GM12878 (cell line): ENCODE measurements around the gene UBL4B. TPM values are rescaled to one million over a fixed set of nuclear protein-coding genes. Genes with fewer than 3 reads are reported as not detected.

ENCODE experiments used
- ATAC-seq: fragments of 200-7000 bp; cut with Tn5 transposase; 3 replicates; pipeline ENCODE4 v1.9.1; 2020; ENCODE audit warnings: mild to moderate bottlenecking, moderate library complexity
- BruUV-seq: library from RNA; stranded (reverse); fragments of 400-500 nt; replicated peaks from 2 replicates; lab custom pipeline; 2021; lab: Mats Ljungman, UMichigan
- CTCF ChIA-PET: fragments of 300-600 bp; sonication (Branson Sonifier 250); formaldehyde crosslinking; extraction: SDS; loops from one replicate; lab custom pipeline; 2021; ENCODE audit warnings: inconsistent platforms; lab: Yijun Ruan, JAX
- POLR2A ChIA-PET: fragments of 350-600 bp; formaldehyde crosslinking; extraction: SDS; loops from one replicate; lab custom pipeline; 2021; ENCODE audit warnings: inconsistent platforms; lab: Charles Lee
- RAD21 ChIA-PET: fragments of 300-600 bp; sonication (Branson Sonifier 250); formaldehyde crosslinking; loops from one replicate; lab custom pipeline; 2023; ENCODE audit warnings: antibody characterized with exemption; ENCODE audit not compliant: unreplicated experiment; lab: Charles Lee
- SMC1A ChIA-PET: fragments of 300-600 bp; sonication (Branson Sonifier 250); formaldehyde crosslinking; loops from one replicate; lab custom pipeline; 2023; ENCODE audit not compliant: unreplicated experiment, uncharacterized antibody; lab: Charles Lee
- DNase-seq: peaks from one replicate; pipeline ENCODE4 v3.0.0-alpha.2; 2011; ENCODE audit warnings: low read depth, low spot score
- FAIRE-seq: peaks from 3 replicates; lab custom pipeline; 2011; peaks lifted over from hg19 to GRCh38; lab: Jason Lieb, UNC
- H2AFZ ChIP-seq: 2 replicates; pipeline ENCODE4 v1.6.0; 2011; ENCODE audit warnings: low read depth, low read length, control low read depth; ENCODE audit not compliant: control insufficient read depth
- H3K27ac ChIP-seq: 2 replicates; pipeline ENCODE4 v1.5.1; 2011; ENCODE audit warnings: control low read depth; ENCODE audit not compliant: control insufficient read depth, insufficient read depth
- H3K27me3 ChIP-seq, 2 experiments: replicated peaks in 1 of 2; 2 replicates each; pipeline versions ENCODE4 v1.6.0 to v1.6.1; 2011; ENCODE audit warnings: low read length in 1 of 2; ENCODE audit not compliant: control insufficient read depth in 2 of 2, insufficient read depth in 2 of 2
- H3K36me3 ChIP-seq, 2 experiments: 2 replicates each; pipeline ENCODE4 v1.5.1; 2011; ENCODE audit warnings: low read length in 1 of 2; ENCODE audit not compliant: control insufficient read depth in 2 of 2, insufficient read depth in 2 of 2
- H3K4me1 ChIP-seq: 2 replicates; pipeline ENCODE4 v1.6.1; 2011; ENCODE audit warnings: mild to moderate bottlenecking, low read length, moderate library complexity, mixed read lengths; ENCODE audit not compliant: control insufficient read depth, insufficient read depth
- H3K4me2 ChIP-seq: 2 replicates; pipeline ENCODE4 v1.6.0; 2011; ENCODE audit warnings: control low read depth; ENCODE audit not compliant: control insufficient read depth, insufficient read depth
- H3K4me3 ChIP-seq: fragments of 200-600 bp; sonication (generic); 2 replicates; pipeline ENCODE4 v1.5.1; 2016
- H3K79me2 ChIP-seq: 2 replicates; pipeline ENCODE4 v1.6.0; 2011; ENCODE audit warnings: low read length; ENCODE audit not compliant: control insufficient read depth, insufficient read depth
- H3K9ac ChIP-seq: 2 replicates; pipeline ENCODE4 v1.8.0; 2011; ENCODE audit warnings: low read length, control low read depth, mixed read lengths; ENCODE audit not compliant: control insufficient read depth, insufficient read depth
- H3K9me3 ChIP-seq: replicated peaks from 3 replicates; pipeline ENCODE4 v1.5.1; 2011; ENCODE audit warnings: mild to moderate bottlenecking, low read length; ENCODE audit not compliant: control insufficient read depth, insufficient read depth
- H4K20me1 ChIP-seq: 2 replicates; pipeline ENCODE4 v1.6.0; 2011; ENCODE audit not compliant: control insufficient read depth, insufficient read depth
- CREB1 ChIP-seq: IDR thresholded peaks from 2 replicates; pipeline ENCODE4 v1.6.1; 2012; ENCODE audit warnings: low read depth, mild to moderate bottlenecking, inconsistent platforms
- KDM1A ChIP-seq: fragments of 200-600 bp; sonication (generic); IDR thresholded peaks from 2 replicates; pipeline ENCODE4 v1.6.1; 2016; ENCODE audit warnings: borderline replicate concordance
- LARP7 ChIP-seq: fragments of 450-650 bp; IDR thresholded peaks from 2 replicates; pipeline ENCODE4 v1.6.1; 2017; ENCODE audit warnings: mild to moderate bottlenecking
- MTA2 ChIP-seq: fragments of 450-650 bp; IDR thresholded peaks from 2 replicates; pipeline ENCODE4 v1.6.1; 2016; ENCODE audit warnings: low read depth, mild to moderate bottlenecking, moderate library complexity
- NR2C1 ChIP-seq: fragments of 450-650 bp; IDR thresholded peaks from 2 replicates; pipeline ENCODE4 v1.6.1; 2017; ENCODE audit warnings: antibody characterized with exemption, mild to moderate bottlenecking, moderate library complexity
- PAX8 ChIP-seq: fragments of 450-650 bp; IDR thresholded peaks from 2 replicates; pipeline ENCODE4 v1.6.1; 2017; ENCODE audit warnings: mild to moderate bottlenecking, moderate library complexity
- USF1 ChIP-seq: IDR thresholded peaks from 2 replicates; pipeline ENCODE4 v1.6.1; 2011; ENCODE audit warnings: borderline replicate concordance, low read depth, mild to moderate bottlenecking, moderate library complexity, mixed read lengths, low read length; ENCODE audit not compliant: insufficient read depth; ENCODE audit errors: extremely low read length
- YY1 ChIP-seq: IDR thresholded peaks from 2 replicates; pipeline ENCODE4 v1.6.1; 2011; ENCODE audit warnings: low read depth, mild to moderate bottlenecking, low read length
- ZNF207 ChIP-seq: fragments of 450-650 bp; IDR thresholded peaks from 2 replicates; pipeline ENCODE4 v1.6.1; 2014; ENCODE audit warnings: antibody characterized with exemption, mild to moderate bottlenecking, borderline replicate concordance
- WGBS: methylation state at CpG from one replicate; pipeline ENCODE4 v1.1.6; 2016; ENCODE audit warnings: low lambda C conversion rate; ENCODE audit not compliant: insufficient replicate concordance, insufficient coverage; ENCODE audit errors: missing lambda C conversion rate; 5-methylcytosine and 5-hydroxymethylcytosine counted together
- in situ Hi-C: fragments of 300-500 bp; cut with MboI; formaldehyde crosslinking; loops from 9 replicates; pipeline ENCODE4 v1.14.3; 2018; ENCODE audit warnings: mixed read lengths
- intact Hi-C: fragments of 100-400 bp; cut with micrococcal nuclease; formaldehyde crosslinking; loops from one replicate; pipeline ENCODE4 v1.14.2; 2022; ENCODE audit not compliant: unreplicated experiment
- polyA plus RNA-seq, 11 experiments: library from polyadenylated mRNA; depleted of rRNA in 4 of 11; unstranded in 6 of 11; stranded (reverse) in 5 of 11; fragments of >200 nt; fragmentation: Nextera tagmentation in 4 of 11; fragmentation: Illumina TruSeq in 1 of 11; extraction: Ambion mirVana in 4 of 11; extraction: Trizol in 1 of 11; gene quantifications; 1 replicate in 1 of 11; 2 replicates in 10 of 11; pipeline versions ENCODE4 v1.2.1 to v1.2.3, GENCODE V29; 2011 to 2016; ENCODE audit warnings: inconsistent platforms in 2 of 11, missing spikeins in 2 of 11, low read depth in 1 of 11
- total RNA-seq, 4 experiments: library from RNA; depleted of rRNA in 3 of 4; stranded (reverse); fragments of >200 nt in 3 of 4; fragmentation: Illumina TruSeq in 1 of 4; extraction: Trizol in 1 of 4; gene quantifications; 2 replicates each; pipeline versions ENCODE4 v1.2.1 to v1.2.3, GENCODE V29; 2013 to 2021
- TF ChIP-seq, protein P1 (sequence below): fragments of 450-650 bp; conservative IDR thresholded peaks from 2 replicates; pipeline ENCODE4 v1.6.1; 2017; ENCODE audit warnings: mild to moderate bottlenecking, moderate library complexity

Gene UBL4B
- total and polyA plus RNA-seq, 10 of the 15 experiments (the other 5 are each of a cell fraction or from before 2014, with no cell fraction given), result 0.06 to 0.15 TPM; not detected in 8

- ChIA-PET CTCF (interaction anchor here (1.1 to 4.2 kb wide), 3 partner anchors 10 to 85 kb away, joined by 3 to 18 read pairs (median 18); no protein-coding TSS in a partner anchor), SMC1A (interaction anchor here (0.6 kb wide), 1 partner anchor 157 kb away, joined by 3 read pairs; no protein-coding TSS in a partner anchor)
Observed at GRCh38 chr1:110114784-110115183, 2.5 kb downstream of the UBL4B start.

More at GRCh38 chr1:110114784-110115183, 2.5 kb downstream of the UBL4B start:
- Histone ChIP-seq H2AFZ (no peak overlapping the region), H3K36me3 (no peaks in the 10 kb centered on the region), H3K4me2 (no peak overlapping the region), H3K4me1 (no peaks in the 10 kb centered on the region), H3K4me3 (no peak overlapping the region), H3K79me2 (no peaks in the 10 kb centered on the region), H3K27me3 (peaks cover 1 to 2% of the 10 kb centered on the region in 2 experiments; a peak in 1 of 4 replicates), H4K20me1 (no peaks in the 10 kb centered on the region), H3K9me3 (no peaks in the 10 kb centered on the region), H3K9ac (no peak overlapping the region), H3K27ac (no peak overlapping the region)
- 36% methylated on average over 5 of the region's 5 CpGs for WGBS
- no peak for TF ChIP-seq PAX8
- TF ChIP-seq LARP7, result no peak
- no peak for TF ChIP-seq KDM1A
- no peak for TF ChIP-seq USF1
- no peak for TF ChIP-seq NR2C1
- TF ChIP-seq ZNF207, result no peak
- TF ChIP-seq YY1, result no peak
- TF ChIP-seq, protein P1, sequence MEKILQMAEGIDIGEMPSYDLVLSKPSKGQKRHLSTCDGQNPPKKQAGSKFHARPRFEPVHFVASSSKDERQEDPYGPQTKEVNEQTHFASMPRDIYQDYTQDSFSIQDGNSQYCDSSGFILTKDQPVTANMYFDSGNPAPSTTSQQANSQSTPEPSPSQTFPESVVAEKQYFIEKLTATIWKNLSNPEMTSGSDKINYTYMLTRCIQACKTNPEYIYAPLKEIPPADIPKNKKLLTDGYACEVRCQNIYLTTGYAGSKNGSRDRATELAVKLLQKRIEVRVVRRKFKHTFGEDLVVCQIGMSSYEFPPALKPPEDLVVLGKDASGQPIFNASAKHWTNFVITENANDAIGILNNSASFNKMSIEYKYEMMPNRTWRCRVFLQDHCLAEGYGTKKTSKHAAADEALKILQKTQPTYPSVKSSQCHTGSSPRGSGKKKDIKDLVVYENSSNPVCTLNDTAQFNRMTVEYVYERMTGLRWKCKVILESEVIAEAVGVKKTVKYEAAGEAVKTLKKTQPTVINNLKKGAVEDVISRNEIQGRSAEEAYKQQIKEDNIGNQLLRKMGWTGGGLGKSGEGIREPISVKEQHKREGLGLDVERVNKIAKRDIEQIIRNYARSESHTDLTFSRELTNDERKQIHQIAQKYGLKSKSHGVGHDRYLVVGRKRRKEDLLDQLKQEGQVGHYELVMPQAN, result no peak
- no peak for TF ChIP-seq CREB1
- no peak for TF ChIP-seq MTA2
- FAIRE-seq (no peak), DNase-seq (no peak), ATAC-seq (no peak)
- intact Hi-C loops (no loop called here), in situ Hi-C loops (no loop called here)
- ChIA-PET RAD21 (interaction anchor here (0.9 kb wide), 1 partner anchor 33 kb away, joined by 3 read pairs; no protein-coding TSS in a partner anchor), POLR2A (no interaction called here)
- no TSS peak for BruUV-seq
